Omental fat pad (tissue), 4 donors: Measurements from ENCODE around the gene EID2. TPM values are rescaled to one million over a fixed set of nuclear protein-coding genes. Genes with fewer than 3 reads are reported as not detected.

ENCODE experiments used
- ATAC-seq: fragments of 150-250 bp; one replicate; pipeline ENCODE4 v1.9.1; 2016; ENCODE audit warnings: mild to moderate bottlenecking, moderate library complexity; ENCODE audit not compliant: low FRiP score
- DNase-seq: peaks from one replicate; pipeline ENCODE4 v3.0.0-alpha.2; 2019; ENCODE audit warnings: low spot score
- CTCF ChIP-seq, 3 donors: fragments of 450-650 bp; IDR thresholded peaks; one replicate each; pipeline ENCODE4 v1.5.1; 2016 to 2017; ENCODE audit warnings: antibody characterized with exemption in 3 of 3, mild to moderate bottlenecking in 3 of 3, moderate library complexity in 2 of 3
- total RNA-seq, 4 donors: library from RNA; depleted of rRNA; stranded (reverse); fragments of >200 nt; gene quantifications; one replicate each; pipeline ENCODE4 v1.1.0, GENCODE V29; 2016

EID2 gene
- total RNA-seq, 4 donors from 2014 or later: 6.2 to 13.6 (median 9.6) TPM

GRCh38 chr19:39566064-39566463, 26.1 kb upstream of the EID2 start:
- no peak for ATAC-seq
- no peak for DNase-seq
- no peak for TF ChIP-seq CTCF (IDR thresholded peaks at IDR 0.05)

- DNase-seq: no peak
- ATAC-seq: no peak
- no peak for TF ChIP-seq CTCF (IDR thresholded peaks at IDR 0.05)
Observed at GRCh38 chr19:39563408-39563807, 23.4 kb upstream of the EID2 start.

GRCh38 chr19:39558624-39559117, 18.7 kb upstream of the EID2 start:
- TF ChIP-seq CTCF (IDR thresholded peaks at IDR 0.05): no peak
- DNase-seq (no peak), ATAC-seq (no peak)

GRCh38 chr19:39557811-39558623, 18.1 kb upstream of the EID2 start:
- DNase-seq: no peak

GRCh38 chr19:39555883-39556282, 15.9 kb upstream of the EID2 start:
- DNase-seq: no peak
- no peak for TF ChIP-seq CTCF (IDR thresholded peaks at IDR 0.05)
- ATAC-seq: no peak

More at GRCh38 chr19:39557811-39558623, 18.1 kb upstream of the EID2 start:
- TF ChIP-seq CTCF (IDR thresholded peaks at IDR 0.05): no peak
- no peak for ATAC-seq

- no peak for ATAC-seq
- no peak for TF ChIP-seq CTCF (IDR thresholded peaks at IDR 0.05)
- no peak for DNase-seq
Observed at GRCh38 chr19:39554701-39555311, 14.8 kb upstream of the EID2 start.
